GM21381 (cell line): ENCODE data around the gene JUN.
"Not testable (repeated sequence)": the region's sequence is repeated elsewhere in the genome, so short reads cannot be mapped to it uniquely, and the experiment has no call there.

Experiments
- ATAC-seq: cut with Tn5 transposase; IDR thresholded peaks from one replicate; pipeline ENCODE4 v1.9.1; 2021; ENCODE audit warnings: mild to moderate bottlenecking, moderate library complexity; ENCODE audit not compliant: unreplicated experiment

The JUN gene

DNA sequence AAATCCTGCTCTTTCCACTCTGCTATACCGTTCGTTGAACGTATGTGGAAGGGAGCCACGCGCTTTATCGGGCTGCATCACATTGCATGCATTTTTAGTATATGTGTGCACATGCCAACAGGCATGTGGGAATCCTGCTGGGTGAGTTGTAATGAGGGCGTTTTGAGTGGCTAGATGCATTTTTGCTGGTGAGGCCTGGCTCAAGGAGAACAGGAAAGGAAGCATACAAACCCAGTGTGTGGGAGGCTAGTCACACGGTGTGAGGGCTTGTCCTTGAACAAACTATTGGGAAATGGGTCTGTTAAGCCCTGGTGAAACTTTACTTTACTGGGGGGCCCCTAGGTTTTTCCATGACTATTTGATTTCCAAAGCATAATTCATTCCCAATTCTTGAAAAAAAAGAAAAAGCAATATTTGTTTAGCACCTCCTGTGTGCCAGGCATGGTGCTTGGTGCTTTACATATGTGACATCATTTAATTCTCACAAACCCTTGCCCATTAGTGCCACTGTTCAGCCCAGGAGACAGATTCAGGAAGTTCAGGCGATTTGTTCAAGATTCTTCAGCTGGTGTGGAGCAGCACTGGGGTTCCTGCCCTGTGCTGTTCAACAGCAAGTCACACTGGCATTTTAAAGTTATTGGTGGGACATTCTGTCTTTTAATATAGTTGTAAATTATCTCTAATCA, 25.6 kb upstream of the JUN start:
- ATAC-seq: no peak

DNA sequence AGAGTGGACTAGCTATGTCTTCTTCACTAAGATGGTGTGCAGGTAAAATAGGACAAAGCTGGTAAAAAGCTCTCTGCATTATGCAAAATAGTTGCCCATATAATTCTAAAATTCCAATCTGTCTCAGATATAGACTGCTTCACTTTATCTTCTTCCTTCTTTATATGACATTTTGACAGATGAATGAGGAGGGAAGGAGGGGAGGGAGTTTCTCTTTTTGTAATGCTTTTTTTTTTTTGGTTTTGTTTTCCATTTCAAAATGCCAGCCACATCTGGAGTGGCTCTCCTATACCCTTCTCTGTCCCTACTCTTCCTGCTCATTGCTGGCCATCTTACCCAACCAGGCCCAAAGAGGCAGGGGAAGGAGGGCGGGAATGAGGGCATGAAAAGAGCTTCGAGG, 24.2 kb upstream of the JUN start:
- no peak for ATAC-seq

DNA sequence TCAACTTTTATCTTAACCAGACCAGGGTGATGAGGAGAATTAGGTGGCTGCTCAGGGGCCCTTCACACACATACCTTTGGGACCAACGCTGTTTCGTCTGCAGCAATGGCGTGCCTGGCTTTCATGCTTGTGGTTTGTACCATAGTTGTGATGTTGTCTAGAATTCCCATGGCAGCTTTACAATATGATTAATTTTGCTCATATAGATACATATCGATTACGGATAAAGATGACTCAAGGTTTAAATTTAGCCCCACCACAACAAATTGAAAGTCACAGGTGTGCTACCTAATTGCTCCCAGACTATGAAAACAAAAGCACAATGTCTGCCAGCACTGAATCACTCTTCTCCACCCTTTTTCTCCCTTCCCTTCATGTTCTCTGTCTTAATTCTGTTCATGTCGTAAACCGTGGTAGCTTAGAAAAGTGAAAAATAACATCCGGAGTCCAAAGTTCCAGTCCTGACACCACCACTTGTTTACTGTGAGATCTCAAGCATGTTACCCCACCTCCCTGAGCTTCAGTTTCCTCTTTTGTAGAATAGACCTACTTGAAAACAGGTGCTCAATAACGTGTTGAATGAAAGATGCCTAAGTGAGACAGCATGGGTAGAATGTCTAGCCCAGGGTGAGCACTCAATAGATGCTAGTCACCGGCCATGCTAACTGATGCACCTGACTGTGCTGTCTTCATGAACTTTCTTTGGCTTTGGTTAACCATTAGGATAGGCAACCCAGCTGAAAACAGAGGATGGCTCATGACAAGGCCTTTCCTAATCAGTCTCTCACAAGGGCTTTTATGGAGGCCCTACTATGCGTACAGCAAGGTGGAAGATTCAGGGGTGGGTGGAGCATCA, 22.1 kb upstream of the JUN start:
- peak; percentile 61 for ATAC-seq

DNA sequence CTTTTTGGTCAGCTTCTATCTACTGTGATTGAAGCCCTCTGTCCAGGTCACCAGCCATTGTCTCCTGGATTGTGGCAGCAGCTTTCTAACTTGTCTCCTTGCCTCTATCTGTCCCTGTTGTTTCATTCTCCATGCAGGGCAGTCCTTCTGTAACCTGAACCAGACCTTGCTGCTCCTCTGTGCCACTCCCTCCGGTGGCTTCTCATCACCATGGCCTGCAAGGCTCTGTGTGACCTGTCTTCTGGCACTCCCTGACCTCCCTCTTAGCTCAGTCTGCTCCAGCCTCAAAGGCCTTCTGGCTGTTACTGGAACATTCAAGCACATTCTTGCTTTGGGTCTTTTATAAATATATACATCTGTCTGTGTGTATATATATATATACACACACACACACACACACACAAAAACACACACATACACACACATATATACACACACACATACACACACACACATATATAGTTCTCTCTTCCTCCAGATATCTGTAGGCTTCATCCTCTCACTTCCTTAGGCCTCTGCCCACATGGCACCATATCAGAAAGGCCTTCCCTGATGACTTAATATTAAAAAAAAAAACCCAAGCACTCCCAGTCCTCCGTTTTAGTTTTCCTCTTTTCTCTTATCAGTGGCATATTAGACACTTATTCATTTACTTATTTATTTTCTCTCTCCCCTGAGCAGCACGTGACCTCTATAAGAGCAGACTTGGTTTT, 21.2 kb upstream of the JUN start:
- no peak for ATAC-seq

DNA sequence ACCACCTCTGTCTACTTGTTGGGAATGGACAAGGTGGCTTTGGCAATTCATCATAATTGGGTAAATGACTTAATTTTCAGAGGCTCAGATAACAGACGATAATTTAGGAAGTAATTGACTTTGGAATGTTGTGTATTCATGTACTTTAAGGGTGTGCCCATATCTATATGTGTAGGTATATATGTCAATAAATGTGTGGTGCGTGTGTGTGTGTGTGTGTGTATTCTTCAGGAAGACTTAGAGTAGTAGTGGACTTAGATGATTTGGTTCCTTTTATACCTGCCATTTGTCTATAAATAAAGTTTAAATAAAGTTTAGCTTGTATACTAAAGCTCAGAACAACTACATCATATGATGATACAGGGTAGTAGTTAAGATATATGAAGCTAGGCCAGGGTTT, 20.0 kb upstream of the JUN start:
- no peak for ATAC-seq

DNA sequence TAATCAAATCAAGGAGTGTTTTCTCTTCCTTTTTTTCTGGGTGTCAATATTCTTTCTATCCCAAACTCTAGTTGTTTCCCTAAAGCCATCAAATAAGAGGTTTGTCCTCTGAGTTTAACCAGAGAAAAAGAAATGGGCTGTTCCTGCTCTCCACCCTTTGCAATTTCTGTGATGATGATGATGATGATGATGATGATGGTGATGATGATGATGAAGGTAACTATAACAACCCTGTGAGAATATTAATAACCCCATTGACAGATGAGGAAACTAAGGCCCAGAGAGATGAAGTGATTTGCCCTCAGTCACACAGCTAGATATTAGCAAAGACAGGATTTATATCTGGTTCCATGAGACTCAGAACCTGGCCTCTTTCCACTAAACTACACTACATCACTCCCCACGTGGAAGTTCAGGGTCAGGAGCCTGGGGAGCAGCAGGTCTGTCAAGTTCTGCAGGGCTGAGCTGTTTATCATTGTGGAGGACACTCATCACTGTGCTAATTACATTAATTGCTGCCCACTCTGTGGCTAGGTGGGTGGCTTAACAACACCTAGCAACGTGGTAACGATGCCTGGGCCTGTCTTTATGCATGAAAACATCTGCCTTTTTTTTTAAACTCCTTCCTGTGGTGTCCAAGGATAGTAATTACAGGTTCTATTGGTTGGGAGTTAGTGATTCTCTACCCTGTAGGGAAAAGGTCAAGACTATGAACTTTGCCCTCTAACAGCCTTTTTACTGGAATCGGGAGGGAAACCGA, 19.0 kb upstream of the JUN start:
- ATAC-seq: no peak

DNA sequence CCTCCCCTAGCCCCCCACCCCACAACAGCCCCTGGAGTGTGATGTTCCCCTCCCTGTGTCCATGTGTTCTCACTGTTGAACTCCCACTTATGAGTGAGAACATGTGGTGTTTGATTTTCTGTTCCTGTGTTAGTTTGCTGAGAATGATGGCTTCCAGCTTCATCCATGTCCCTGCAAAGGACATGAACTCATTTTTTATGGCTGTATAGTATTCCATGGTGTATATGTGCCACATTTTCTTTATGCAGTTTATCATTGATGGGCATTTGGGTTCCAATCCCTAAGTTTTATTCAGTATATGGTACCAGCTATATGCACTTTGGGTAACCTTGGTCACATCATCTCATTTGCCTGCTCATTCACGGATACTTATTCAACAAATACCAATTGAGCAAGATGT, 17.4 kb upstream of the JUN start:
- not testable (repeated sequence) for ATAC-seq

DNA sequence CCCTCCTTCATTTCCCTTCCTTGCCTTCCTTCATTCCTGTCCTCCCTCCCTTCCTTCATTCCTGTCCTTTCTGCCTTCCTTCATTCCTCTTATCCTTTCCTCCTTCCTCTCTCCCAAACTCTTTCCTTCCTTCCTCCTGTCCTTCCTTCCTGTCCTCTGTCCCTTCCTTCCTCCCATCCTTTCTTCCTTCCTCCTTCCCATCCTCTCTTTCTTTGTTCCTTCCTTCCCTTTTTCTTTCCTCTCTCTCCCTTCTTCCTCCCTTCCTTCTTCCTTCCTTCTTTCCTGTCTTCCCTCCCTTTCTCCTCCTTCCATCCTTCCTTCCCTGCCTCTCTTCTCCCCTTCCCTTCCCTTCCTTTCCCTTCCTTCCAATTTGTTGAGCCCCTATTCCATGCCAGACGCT, 15.8 kb upstream of the JUN start:
- no peak for ATAC-seq

DNA sequence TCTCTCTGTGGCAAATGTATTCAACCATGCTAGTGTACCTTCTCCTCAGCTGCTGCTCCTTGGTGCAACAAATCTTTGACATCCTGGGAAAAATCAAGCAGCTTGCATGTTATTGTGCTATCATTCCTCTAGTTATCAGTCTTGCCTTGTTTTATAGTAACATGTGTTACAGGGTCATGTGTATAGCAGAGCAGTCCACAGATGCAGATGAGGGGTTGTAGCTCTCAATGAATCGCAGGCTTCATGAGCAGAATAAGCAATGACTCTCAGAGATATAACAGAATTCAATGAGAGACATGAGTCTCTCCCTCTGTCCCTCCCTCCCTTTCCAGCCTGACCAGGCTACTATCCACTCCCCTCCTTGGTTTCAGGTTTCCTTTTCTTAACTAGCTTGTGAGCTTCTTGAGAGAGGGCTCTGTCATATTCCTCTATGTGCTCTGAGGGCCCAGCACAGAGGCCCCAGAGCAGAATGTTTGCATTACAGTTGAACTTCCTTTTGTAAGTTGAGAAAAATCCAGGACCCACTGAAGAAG, 15.1 kb upstream of the JUN start:
- no peak for ATAC-seq

DNA sequence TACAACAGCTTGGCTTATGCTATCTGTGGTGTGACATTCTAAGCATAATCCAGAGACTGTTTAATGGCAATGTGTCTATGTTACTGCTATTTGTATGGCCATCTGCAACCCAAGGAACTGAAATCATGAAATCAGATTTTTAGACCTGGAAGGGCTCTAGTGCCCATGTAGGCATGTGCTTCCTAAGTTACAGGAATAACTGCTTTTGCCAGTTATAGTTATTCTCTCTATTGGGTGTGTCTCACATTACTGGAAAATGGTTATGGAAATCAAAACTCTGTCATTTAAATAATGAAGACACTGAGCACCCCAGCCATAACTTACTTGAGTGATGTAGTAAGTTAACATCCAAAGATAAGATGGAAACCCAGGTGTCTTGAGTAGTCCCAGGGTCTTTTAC, 12.6 kb upstream of the JUN start:
- ATAC-seq: no peak

DNA sequence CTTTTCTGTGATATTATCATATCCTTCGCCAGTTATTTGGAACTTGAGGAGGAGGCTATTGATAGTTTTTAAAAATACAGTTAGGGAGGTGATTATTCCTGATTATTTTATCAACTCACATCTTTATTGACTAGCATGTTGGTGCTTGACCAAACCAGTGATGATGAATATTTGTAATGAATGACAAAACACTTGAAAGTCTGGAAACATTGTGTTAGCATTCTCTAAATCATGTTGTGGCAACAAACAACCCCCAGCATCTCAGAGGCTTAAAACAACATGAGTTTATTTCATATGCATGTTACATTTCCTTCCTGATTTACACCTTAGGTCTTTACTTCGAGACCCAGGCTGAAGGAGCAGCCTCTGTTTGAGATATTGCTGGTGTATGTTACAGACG, 10.7 kb upstream of the JUN start:
- ATAC-seq: no peak

DNA sequence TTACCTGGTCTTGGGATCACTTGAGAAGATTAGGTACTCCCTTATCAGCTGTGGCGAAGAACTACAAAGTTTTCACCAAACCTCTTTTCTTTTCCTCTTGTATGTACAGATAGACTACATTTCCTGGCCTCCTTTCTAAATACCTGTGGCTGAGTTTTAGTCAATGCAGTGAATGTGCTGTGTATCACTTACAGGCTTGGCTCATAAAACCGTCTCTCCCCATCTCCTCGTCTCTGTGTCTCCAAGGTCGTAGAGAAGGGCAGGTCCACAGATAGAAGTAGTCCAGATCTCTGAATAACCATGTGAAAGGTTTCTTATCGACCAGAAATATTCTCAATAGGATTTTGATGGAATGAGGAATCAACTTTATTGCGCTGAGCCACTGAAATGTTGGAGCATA, 9.0 kb upstream of the JUN start:
- no peak for ATAC-seq

DNA sequence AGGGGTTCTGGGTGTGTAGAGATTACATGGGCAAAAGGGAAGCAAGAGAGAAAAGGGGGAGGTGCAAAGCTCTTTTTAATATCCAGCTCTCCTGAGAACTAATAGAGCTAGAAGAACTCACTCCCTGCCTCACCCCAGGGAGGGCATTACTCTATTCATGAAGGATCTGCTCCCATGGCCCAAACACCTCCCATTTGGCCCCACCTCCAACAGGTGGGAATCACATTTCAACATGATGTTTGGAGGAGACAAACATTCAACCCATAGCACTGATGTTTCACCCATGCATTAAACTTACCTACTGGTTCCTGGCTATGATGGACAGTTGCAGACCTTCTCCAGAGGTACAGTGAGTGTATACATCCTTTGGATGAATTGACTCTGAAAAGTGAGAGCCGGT, 7.3 kb upstream of the JUN start:
- no peak for ATAC-seq

DNA sequence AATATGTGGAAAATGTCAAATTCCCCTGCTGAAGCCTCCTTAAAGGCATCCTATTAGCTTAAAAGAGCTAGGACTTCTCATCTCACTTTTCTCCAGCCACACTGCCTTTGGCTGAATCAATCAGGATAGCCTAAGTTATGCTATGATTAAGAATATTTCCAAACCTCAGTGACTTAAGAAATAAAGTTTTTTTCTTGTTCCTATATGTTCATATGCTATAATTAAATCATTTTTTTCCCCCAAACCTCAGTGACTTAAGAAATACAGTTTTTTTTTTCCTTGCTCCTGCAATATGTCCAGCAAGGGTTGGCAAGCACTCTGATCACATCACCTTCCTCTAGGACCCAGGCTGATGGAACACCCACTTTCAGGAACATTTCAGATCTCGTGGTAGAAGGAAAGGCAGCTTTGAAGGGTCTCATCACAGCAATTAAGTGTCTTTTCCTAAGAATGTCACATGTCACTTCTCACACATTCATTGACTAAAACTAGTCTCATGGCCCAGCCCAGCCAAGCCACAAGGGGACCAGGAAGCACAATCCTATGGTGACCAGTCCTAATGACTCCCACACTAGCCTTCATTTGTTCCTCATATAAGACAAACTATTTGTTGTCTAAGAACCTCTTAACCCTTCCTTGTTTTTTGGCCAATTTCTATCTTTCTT, 6.3 kb upstream of the JUN start:
- no peak for ATAC-seq

DNA sequence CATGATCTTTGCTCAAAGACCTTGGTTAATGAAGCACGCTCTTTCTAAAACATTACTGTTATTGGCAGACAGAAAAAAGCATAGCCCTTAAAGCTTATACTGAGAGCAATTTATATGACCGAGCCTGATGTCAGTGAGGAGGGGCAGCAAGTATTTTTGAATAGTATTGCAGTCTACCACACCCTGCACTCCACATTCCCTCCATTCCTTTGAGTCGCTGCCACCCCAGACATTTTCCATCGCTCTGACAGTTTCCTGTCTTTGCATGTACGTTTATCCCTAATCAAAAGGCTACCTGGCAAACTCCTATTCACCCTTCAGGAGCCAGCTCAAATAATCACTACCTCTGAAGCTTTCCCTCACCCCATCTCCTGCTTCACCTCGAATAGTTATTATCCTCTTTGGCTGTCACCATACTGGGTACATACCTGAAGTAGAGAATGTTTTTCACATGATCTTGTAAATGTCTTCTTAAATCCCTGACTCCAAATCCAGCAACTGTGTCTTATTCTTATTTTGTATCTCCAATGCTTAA, 5.5 kb upstream of the JUN start:
- ATAC-seq: no peak

DNA sequence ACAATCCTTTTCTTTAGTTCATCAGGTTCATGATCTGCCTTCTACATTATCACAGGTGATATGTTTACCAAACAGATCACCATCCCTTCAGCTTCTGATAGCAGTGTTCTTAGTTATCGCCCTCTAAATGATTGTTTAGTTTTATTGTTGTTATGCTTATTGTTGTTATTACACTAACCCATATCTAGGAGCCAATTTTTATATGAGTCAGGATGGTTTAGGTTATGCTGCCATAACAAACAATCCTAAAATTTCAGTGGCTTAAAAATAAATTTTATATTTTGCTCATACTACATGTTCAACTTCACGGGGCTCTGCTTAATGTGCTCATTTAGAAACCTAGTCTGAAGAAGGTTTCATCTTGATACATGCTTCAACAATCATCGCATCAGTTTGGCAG, 4.4 kb upstream of the JUN start:
- ATAC-seq: no peak

DNA sequence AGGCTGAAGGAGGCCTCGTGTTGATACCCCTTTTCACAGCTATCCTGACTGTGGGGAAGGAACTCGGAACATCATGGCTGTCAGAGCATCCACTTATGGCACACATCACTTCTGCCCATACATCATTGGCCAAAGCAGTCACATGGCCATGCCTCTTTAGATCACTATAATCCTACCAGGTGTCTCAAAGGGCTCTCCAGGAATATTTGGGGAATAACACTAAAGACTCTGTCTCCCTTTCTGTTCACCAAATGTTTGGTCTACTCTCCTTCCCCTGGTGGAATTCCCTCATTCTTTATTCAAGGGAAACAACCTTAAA, 3.0 kb upstream of the JUN start:
- ATAC-seq: no peak

DNA sequence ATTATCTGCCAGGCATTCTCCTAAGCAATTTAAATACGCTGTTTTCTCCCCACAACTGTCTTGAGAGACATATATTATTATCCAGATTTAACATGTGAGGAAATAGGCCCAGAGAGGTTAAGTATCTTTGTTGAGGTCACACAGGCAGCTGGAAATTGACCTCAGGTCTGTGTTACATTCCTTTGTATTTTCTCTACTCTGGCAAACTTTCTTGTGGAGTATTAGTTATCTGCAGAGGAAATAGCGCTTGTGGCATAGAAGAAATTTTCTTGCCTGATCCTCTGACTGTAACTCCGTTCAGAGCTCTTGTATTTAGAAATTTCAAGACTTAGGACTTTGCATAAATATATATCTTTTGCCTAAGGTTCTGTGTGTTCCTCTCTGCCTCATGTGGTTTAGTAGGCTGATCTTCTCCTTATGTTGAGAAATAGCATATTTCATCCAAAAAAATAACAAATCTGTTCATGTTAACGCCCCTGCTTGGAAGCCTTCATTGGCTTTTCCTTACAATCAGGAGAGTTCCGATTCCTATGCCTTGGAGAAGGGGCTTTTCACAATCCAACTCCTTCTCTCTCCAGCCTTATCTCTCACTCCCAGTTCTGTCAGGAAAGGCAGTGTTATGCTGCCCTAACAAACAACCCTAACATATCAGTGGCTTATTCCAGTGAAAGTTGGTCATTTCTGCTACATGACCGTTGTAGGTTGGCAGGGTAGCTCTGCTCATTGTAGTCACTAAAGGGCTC, 2.5 kb upstream of the JUN start:
- ATAC-seq: no peak

DNA sequence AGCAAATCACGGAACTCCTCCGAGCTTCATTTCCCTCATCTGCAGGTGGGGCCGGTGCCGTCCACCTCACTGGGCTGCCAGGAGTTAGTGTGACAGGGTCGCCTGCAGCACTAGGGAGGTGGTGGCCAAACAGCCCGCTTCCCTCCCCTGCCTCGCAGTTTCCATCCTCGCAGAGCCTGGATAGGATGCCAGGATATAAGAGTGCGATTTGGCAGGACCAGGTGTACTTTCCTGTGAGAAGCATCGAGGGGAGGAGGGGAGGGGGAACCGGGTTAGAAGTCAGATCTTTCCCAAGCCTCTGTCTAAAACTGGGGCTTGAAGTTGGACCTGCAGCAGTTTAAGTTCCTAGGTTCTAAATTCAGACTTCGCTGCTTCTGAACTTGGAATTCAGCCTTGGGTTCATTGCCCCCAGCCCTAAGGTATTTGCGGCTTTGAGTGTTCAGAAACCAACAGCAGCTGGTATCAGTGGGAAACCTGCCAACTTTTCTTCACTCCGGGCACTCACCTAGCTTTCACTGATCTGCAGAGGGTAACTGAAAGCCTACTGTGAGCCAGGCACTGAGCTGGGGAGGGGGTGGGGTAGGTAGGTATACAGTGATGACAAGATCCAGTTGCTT, 1.7 kb upstream of the JUN start:
- ATAC-seq: no peak
